ENCODE results near the gene CD248.

DNA sequence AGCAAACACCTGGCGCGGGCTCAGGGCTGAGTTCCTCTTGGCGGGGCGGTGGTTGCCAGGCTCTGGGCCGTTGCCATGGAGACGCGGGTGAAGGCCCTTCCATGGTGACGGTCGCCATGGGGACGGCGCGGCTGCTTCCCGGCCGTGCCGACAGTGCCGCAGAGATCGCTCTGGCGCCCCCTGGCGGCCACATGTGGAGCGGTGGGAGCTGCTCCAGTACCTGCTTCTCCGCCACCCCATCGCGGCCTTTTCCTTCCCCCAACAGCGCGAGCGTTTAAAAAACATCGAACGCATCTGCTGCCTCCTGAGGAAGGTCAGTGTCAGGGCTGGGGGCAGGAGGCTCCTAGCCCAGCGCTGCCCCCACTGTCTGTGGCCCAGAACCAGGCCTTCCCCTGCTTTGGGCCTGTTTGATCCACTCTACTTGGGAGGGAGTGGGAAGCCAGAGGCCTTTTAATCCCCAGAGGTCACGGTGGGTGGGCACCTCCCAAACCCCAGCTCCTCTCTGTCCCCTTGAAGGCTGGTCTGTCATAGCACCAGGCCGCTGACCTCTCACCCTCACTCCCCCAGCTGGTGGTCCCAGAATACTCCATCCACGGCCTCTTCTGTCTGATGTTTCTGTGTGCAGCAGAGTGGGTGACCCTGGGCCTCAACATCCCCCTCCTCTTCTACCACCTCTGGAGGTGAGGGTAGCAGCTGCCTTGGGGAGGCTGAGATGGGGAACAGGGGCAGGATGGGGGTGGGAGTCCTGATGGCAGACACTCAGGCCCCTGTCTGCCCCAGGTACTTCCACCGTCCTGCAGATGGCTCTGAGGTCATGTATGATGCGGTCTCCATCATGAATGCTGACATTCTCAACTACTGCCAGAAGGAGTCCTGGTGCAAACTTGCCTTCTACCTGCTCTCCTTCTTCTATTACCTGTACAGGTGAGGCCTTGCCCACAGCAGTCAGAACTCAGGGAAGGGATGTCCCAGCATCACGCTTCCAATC is 34.1 kb downstream of the CD248 start:
- TF ChIP-seq, protein P1, sequence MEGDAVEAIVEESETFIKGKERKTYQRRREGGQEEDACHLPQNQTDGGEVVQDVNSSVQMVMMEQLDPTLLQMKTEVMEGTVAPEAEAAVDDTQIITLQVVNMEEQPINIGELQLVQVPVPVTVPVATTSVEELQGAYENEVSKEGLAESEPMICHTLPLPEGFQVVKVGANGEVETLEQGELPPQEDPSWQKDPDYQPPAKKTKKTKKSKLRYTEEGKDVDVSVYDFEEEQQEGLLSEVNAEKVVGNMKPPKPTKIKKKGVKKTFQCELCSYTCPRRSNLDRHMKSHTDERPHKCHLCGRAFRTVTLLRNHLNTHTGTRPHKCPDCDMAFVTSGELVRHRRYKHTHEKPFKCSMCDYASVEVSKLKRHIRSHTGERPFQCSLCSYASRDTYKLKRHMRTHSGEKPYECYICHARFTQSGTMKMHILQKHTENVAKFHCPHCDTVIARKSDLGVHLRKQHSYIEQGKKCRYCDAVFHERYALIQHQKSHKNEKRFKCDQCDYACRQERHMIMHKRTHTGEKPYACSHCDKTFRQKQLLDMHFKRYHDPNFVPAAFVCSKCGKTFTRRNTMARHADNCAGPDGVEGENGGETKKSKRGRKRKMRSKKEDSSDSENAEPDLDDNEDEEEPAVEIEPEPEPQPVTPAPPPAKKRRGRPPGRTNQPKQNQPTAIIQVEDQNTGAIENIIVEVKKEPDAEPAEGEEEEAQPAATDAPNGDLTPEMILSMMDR (IDR thresholded peaks at IDR 0.05) = peak; percentile 97 to 99 (median 98)
- peak; percentile 14 to 73 for TF ChIP-seq EP300 (IDR thresholded peaks at IDR 0.05)
- TF ChIP-seq POLR2A (IDR thresholded peaks at IDR 0.05) = no peak
